ENCODE data around the gene NPB. TPM values are rescaled to one million over a fixed set of nuclear protein-coding genes. Genes with fewer than 3 reads are reported as not detected.

NPB gene
- polyA plus RNA-seq, 3 donors, result 0.08 to 0.16 TPM; not detected in 1

DNA sequence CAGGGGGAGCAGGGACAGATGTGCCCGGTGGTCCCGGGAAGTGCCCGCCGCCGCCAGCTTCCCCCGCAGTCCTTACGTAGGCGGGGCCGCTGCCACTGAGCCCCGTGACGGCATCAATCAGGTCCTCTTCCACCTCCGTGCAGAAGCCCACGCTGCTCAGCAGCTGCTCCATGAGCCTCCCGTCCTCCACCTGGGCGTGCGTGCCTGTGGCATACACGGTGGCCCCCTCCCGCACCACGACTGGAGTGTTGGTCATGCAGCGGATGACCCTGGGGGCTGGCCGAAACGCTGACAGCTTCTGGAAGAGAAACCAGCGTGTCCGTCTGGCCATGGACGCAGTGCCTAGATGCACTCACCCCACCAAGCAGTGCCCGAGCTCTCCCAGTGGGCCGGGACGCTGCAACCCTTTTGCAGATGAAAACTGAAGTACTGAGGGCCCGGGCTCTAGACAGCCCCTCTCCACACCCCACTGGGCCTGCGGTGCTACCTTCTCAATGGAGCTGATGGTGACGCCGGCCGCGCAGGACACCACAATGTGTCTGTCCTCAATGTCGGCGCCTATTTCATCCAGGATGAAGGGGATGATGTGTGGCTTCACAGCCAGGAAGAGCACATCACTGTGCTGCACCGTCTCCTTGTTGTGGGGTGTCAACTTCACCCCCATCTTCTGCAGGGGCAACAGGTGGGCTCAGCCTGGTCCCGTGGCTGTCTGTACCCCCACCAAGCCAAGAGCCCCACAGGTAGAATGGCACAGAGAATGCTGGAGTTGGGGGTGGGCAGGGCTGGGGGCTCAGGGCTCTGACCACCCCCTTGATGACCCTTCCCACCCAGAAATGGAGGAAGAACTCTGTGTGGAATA lies 33.0 kb downstream of the NPB start:
- Histone ChIP-seq H3K4me1 (ENCODE audit: control insufficient read depth in 1 of 2, insufficient read depth in 2 of 2, low read length in 2 of 2) (peaks cover 10 to 16% of the 10 kb centered on the region in 2 donors), H3K36me3 (replicated peaks in 1 of 2; ENCODE audit: control insufficient read depth in 1 of 2, insufficient read depth in 2 of 2, low read length in 2 of 2) (no peaks in the 10 kb centered on the region), H3K4me3 (replicated peaks in 1 of 3; ENCODE audit: low read depth in 2 of 3, low read length in 3 of 3) (no peak overlapping the region), H2AFZ (ENCODE audit: insufficient read depth, low read depth, low read length, poor library complexity, severe bottlenecking) (no peak overlapping the region), H3K9ac (ENCODE audit: insufficient read depth, low read length, poor library complexity, severe bottlenecking) (no peak overlapping the region), H3K27me3 (ENCODE audit: control insufficient read depth in 2 of 2, insufficient read depth in 2 of 2, low read length in 2 of 2) (peaks cover 0 to 38% of the 10 kb centered on the region in 2 donors), H3K4me2 (replicated peaks; ENCODE audit: extremely low read depth, low read length, poor library complexity, severe bottlenecking) (no peak overlapping the region), H3K9me3 (replicated peaks in 1 of 2; ENCODE audit: control insufficient read depth in 1 of 2, insufficient read depth in 1 of 2, low read length in 2 of 2) (no peaks in the 10 kb centered on the region), H3K27ac (ENCODE audit: low read depth in 1 of 2, low read length in 2 of 2) (no peak overlapping the region), H3K79me2 (ENCODE audit: insufficient read depth, low read length) (no peaks in the 10 kb centered on the region), H4K20me1 (ENCODE audit: insufficient read depth, low read length) (no peaks in the 10 kb centered on the region)
- Mint-ChIP-seq H3K27me3 (ENCODE audit: low read depth in 3 of 3) (peaks cover 38 to 67% (median 44%) of the 10 kb centered on the region in 3 donors), H3K27ac (no peak overlapping the region), H3K4me1 (peaks cover 20% of the 10 kb centered on the region), H3K4me3 (no peak overlapping the region), H3K36me3 (no peaks in the 10 kb centered on the region), H3K9me3 (peaks cover 0 to 4% (median 0%) of the 10 kb centered on the region in 7 donors)
- no peak for DNase-seq
- intact Hi-C loops (cut with micrococcal nuclease), result no loop called here
- TF ChIP-seq, protein P1, sequence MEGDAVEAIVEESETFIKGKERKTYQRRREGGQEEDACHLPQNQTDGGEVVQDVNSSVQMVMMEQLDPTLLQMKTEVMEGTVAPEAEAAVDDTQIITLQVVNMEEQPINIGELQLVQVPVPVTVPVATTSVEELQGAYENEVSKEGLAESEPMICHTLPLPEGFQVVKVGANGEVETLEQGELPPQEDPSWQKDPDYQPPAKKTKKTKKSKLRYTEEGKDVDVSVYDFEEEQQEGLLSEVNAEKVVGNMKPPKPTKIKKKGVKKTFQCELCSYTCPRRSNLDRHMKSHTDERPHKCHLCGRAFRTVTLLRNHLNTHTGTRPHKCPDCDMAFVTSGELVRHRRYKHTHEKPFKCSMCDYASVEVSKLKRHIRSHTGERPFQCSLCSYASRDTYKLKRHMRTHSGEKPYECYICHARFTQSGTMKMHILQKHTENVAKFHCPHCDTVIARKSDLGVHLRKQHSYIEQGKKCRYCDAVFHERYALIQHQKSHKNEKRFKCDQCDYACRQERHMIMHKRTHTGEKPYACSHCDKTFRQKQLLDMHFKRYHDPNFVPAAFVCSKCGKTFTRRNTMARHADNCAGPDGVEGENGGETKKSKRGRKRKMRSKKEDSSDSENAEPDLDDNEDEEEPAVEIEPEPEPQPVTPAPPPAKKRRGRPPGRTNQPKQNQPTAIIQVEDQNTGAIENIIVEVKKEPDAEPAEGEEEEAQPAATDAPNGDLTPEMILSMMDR (IDR thresholded peaks at IDR 0.05), result no peak
- WGBS (ENCODE audit: insufficient coverage), result 95% methylated on average over 31 of the region's 38 CpGs

DNA sequence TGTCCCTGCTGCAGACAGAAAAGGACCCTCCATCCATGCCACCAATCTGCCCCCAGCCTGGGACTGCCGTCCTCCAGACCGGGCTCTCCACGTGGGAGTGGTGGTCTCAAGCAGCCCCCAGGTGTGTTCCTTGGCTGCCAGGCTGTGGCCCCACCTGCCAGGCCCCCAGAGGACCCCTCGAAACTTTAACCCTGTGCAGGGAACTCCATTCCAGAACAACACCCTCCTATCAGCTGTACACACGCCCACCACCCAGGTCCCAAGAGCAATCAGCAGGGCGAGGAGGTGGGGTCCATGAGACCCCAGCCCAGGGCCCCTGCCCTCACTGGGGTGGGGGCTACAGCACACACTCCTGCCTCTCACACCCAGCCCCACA lies 33.7 kb downstream of the NPB start:
- Mint-ChIP-seq H3K27ac (no peak overlapping the region), H3K36me3 (no peaks in the 10 kb centered on the region), H3K4me3 (no peak overlapping the region), H3K9me3 (peaks cover 0 to 4% (median 0%) of the 10 kb centered on the region in 7 donors), H3K27me3 (ENCODE audit: low read depth in 3 of 3) (peaks cover 35 to 67% (median 45%) of the 10 kb centered on the region in 3 donors), H3K4me1 (peaks cover 20% of the 10 kb centered on the region)
- WGBS (ENCODE audit: insufficient coverage), result 94% methylated on average over 6 of the region's 6 CpGs
- no peaks in the 10 kb centered on the region for H4K20me1 ChIP-seq (ENCODE audit: insufficient read depth, low read length)
- H3K4me2 ChIP-seq (replicated peaks; ENCODE audit: extremely low read depth, low read length, poor library complexity, severe bottlenecking), result no peak overlapping the region
- no peak overlapping the region for H2AFZ ChIP-seq (ENCODE audit: insufficient read depth, low read depth, low read length, poor library complexity, severe bottlenecking)
- H3K36me3 ChIP-seq (replicated peaks in 1 of 2; ENCODE audit: control insufficient read depth in 1 of 2, insufficient read depth in 2 of 2, low read length in 2 of 2), result no peaks in the 10 kb centered on the region
- H3K27ac ChIP-seq (ENCODE audit: low read depth in 1 of 2, low read length in 2 of 2), result no peak overlapping the region
- peaks cover 0 to 36% of the 10 kb centered on the region in 2 donors for H3K27me3 ChIP-seq (ENCODE audit: control insufficient read depth in 2 of 2, insufficient read depth in 2 of 2, low read length in 2 of 2)
- peaks cover 10 to 16% of the 10 kb centered on the region in 2 donors for H3K4me1 ChIP-seq (ENCODE audit: control insufficient read depth in 1 of 2, insufficient read depth in 2 of 2, low read length in 2 of 2)
- no peak overlapping the region for H3K9ac ChIP-seq (ENCODE audit: insufficient read depth, low read length, poor library complexity, severe bottlenecking)
- no peak for DNase-seq
- intact Hi-C loops (cut with micrococcal nuclease), result no loop called here
- TF ChIP-seq, protein P1 (IDR thresholded peaks at IDR 0.05), result no peak
- H3K4me3 ChIP-seq (replicated peaks in 1 of 3; ENCODE audit: low read depth in 2 of 3, low read length in 3 of 3), result no peak overlapping the region
- H3K9me3 ChIP-seq (replicated peaks in 1 of 2; ENCODE audit: control insufficient read depth in 1 of 2, insufficient read depth in 1 of 2, low read length in 2 of 2), result no peaks in the 10 kb centered on the region
- H3K79me2 ChIP-seq (ENCODE audit: insufficient read depth, low read length), result no peaks in the 10 kb centered on the region

Data from CD14-positive monocyte (primary cell).